Measurements from ENCODE around the gene THAP6.

DNA sequence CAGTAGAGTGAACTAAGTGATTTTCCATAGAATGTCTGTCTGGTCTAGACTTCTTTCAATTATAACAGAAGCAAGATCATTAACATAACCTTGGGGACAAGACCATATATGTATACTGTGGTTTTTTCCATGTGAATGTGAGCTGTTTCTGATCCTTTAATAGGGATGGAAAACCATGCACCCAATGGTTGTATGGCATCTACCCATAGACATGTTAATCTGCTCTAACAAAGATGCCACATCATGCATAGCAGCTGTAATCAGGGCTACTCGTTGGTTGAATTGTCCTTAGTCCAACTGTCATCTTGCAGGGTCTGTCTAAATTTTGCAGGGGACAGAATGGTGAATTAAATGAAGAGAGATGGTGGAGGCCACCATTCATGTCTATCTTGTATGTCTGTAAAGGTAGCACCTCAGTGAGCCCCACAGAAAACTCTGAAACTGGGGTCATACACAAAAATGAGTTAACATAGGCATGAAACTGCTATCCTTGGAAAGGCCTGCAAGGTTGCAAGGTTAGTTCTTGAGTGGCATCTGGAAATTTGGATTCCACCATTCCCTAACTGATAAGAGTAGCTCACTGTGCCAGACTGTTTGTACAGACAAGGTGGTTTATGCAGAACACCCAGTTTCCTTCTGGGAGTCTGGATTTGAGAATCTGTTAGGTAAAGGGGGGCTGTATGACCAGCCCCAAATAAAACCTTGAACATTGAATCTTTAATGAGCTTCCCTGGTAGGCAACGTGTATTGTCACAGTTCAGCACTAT lies 16.5 kb downstream of the THAP6 start:
- TF ChIP-seq ZNF274 (IDR thresholded peaks at IDR 0.05; ENCODE audit: low read depth, low read length) (no peak), YY1 (IDR thresholded peaks at IDR 0.05; ENCODE audit: insufficient read depth, insufficient read length) (no peak), SUZ12 (IDR thresholded peaks at IDR 0.05; ENCODE audit: extremely low read depth, insufficient read depth, insufficient read length) (no peak)

All from NT2/D1 (cell line).